ENCODE results near the gene MYRIP. TPM values are rescaled to one million over a fixed set of nuclear protein-coding genes. Genes with fewer than 3 reads are reported as not detected.

Gene MYRIP
- total RNA-seq, 3 donors from 2014 or later (not counting 1 experiment from before 2014, with no cell fraction given) = not detected

GRCh38 chr3:40053663-40054062, 244.3 kb downstream of the MYRIP start:
- no peak overlapping the region for H3K27ac Mint-ChIP-seq
- no peaks in the 10 kb centered on the region for H3K4me1 Mint-ChIP-seq

GRCh38 chr3:40054568-40055222, 245.3 kb downstream of the MYRIP start:
- Histone ChIP-seq H3K36me3 (ENCODE audit: control insufficient read depth, insufficient read depth, low read length) (no peaks in the 10 kb centered on the region), H3K27ac (ENCODE audit: low read length) (no peak overlapping the region), H3K4me3 (ENCODE audit: low read length) (no peak overlapping the region), H3K27me3 (ENCODE audit: control insufficient read depth, insufficient read depth, low read length) (no peaks in the 10 kb centered on the region), H3K9me3 (ENCODE audit: control insufficient read depth, insufficient read depth, low read length) (no peaks in the 10 kb centered on the region), H3K4me1 (ENCODE audit: control insufficient read depth, insufficient read depth, low read length) (no peaks in the 10 kb centered on the region)
- ATAC-seq (no peak), DNase-seq (no peak)
- no peaks in the 10 kb centered on the region for H3K4me1 Mint-ChIP-seq
- no peaks in the 10 kb centered on the region for H3K36me3 Mint-ChIP-seq
- H3K9me3 Mint-ChIP-seq = peaks cover 4% of the 10 kb centered on the region in 2 donors
- H3K27me3 Mint-ChIP-seq (ENCODE audit: low read depth in 2 of 2) = peaks cover 4 to 5% of the 10 kb centered on the region in 2 donors
- intact Hi-C loops (cut with micrococcal nuclease) = no loop called here
- H3K27ac Mint-ChIP-seq = no peak overlapping the region
- TF ChIP-seq CTCF (IDR thresholded peaks at IDR 0.05) = no peak
- 100% methylated on average over 3 of the region's 3 CpGs for WGBS (ENCODE audit: insufficient coverage)
- no peak overlapping the region for H3K4me3 Mint-ChIP-seq

More at GRCh38 chr3:40053663-40054062, 244.3 kb downstream of the MYRIP start:
- Mint-ChIP-seq H3K27me3 (ENCODE audit: low read depth in 2 of 2) (no peaks in the 10 kb centered on the region), H3K36me3 (no peaks in the 10 kb centered on the region), H3K4me3 (no peak overlapping the region), H3K9me3 (peaks cover 2 to 4% of the 10 kb centered on the region in 2 donors)
- Histone ChIP-seq H3K27me3 (ENCODE audit: control insufficient read depth, insufficient read depth, low read length) (no peaks in the 10 kb centered on the region), H3K4me3 (ENCODE audit: low read length) (no peak overlapping the region), H3K4me1 (ENCODE audit: control insufficient read depth, insufficient read depth, low read length) (no peaks in the 10 kb centered on the region), H3K27ac (ENCODE audit: low read length) (no peak overlapping the region), H3K9me3 (ENCODE audit: control insufficient read depth, insufficient read depth, low read length) (no peaks in the 10 kb centered on the region), H3K36me3 (ENCODE audit: control insufficient read depth, insufficient read depth, low read length) (no peaks in the 10 kb centered on the region)
- DNase-seq = no peak
- 93% methylated on average over 1 of the region's 1 CpG for WGBS (ENCODE audit: insufficient coverage)
- no peak for ATAC-seq
- intact Hi-C loops (cut with micrococcal nuclease) = no loop called here
- TF ChIP-seq CTCF (IDR thresholded peaks at IDR 0.05) = no peak

GRCh38 chr3:40055361-40055760, 246.0 kb downstream of the MYRIP start:
- 90% methylated on average over 1 of the region's 1 CpG for WGBS (ENCODE audit: insufficient coverage)
- Mint-ChIP-seq H3K4me3 (no peak overlapping the region), H3K4me1 (no peaks in the 10 kb centered on the region), H3K9me3 (peaks cover 4% of the 10 kb centered on the region in 2 donors), H3K36me3 (no peaks in the 10 kb centered on the region), H3K27me3 (ENCODE audit: low read depth in 2 of 2) (peaks cover 5 to 6% of the 10 kb centered on the region in 2 donors), H3K27ac (no peak overlapping the region)
- no peak for TF ChIP-seq CTCF (IDR thresholded peaks at IDR 0.05)
- ATAC-seq = no peak
- H3K4me1 ChIP-seq (ENCODE audit: control insufficient read depth, insufficient read depth, low read length) = no peaks in the 10 kb centered on the region
- H3K4me3 ChIP-seq (ENCODE audit: low read length) = no peak overlapping the region
- intact Hi-C loops (cut with micrococcal nuclease) = no loop called here
- H3K27me3 ChIP-seq (ENCODE audit: control insufficient read depth, insufficient read depth, low read length) = no peaks in the 10 kb centered on the region
- no peaks in the 10 kb centered on the region for H3K36me3 ChIP-seq (ENCODE audit: control insufficient read depth, insufficient read depth, low read length)
- H3K9me3 ChIP-seq (ENCODE audit: control insufficient read depth, insufficient read depth, low read length) = no peaks in the 10 kb centered on the region
- no peak overlapping the region for H3K27ac ChIP-seq (ENCODE audit: low read length)
- no peak for DNase-seq

GRCh38 chr3:40055956-40056355, 246.5 kb downstream of the MYRIP start:
- no peak overlapping the region for H3K27ac ChIP-seq (ENCODE audit: low read length)
- no peak for TF ChIP-seq CTCF (IDR thresholded peaks at IDR 0.05)
- DNase-seq = no peak
- H3K36me3 ChIP-seq (ENCODE audit: control insufficient read depth, insufficient read depth, low read length) = no peaks in the 10 kb centered on the region
- H3K27me3 ChIP-seq (ENCODE audit: control insufficient read depth, insufficient read depth, low read length) = no peaks in the 10 kb centered on the region
- H3K4me3 ChIP-seq (ENCODE audit: low read length) = no peak overlapping the region
- 60% methylated on average over 2 of the region's 3 CpGs for WGBS (ENCODE audit: insufficient coverage)
- peaks cover 5 to 6% of the 10 kb centered on the region in 2 donors for H3K27me3 Mint-ChIP-seq (ENCODE audit: low read depth in 2 of 2)
- no peaks in the 10 kb centered on the region for H3K4me1 Mint-ChIP-seq
- peaks cover 0 to 5% of the 10 kb centered on the region in 2 donors for H3K9me3 Mint-ChIP-seq
- no peaks in the 10 kb centered on the region for H3K36me3 Mint-ChIP-seq
- H3K4me3 Mint-ChIP-seq = no peak overlapping the region
- H3K27ac Mint-ChIP-seq = no peak overlapping the region
- no peak for ATAC-seq
- no peaks in the 10 kb centered on the region for H3K4me1 ChIP-seq (ENCODE audit: control insufficient read depth, insufficient read depth, low read length)
- intact Hi-C loops (cut with micrococcal nuclease) = no loop called here
- no peaks in the 10 kb centered on the region for H3K9me3 ChIP-seq (ENCODE audit: control insufficient read depth, insufficient read depth, low read length)
